HFF-Myc (cell line): Measurements from ENCODE around the gene MPI.

Experiments used
- DNase-seq: peaks from one replicate; pipeline ENCODE4 v3.0.0-alpha.2; 2011; ENCODE audit warnings: low read depth; ENCODE audit errors: extremely low read depth
- H3K4me3 ChIP-seq: replicated peaks from 2 replicates; pipeline ENCODE4 v1.5.1; 2011; ENCODE audit warnings: low read depth, mild to moderate bottlenecking, control low read depth, low read length
- CTCF ChIP-seq: IDR thresholded peaks from 2 replicates; pipeline ENCODE4 v1.5.1; 2012; ENCODE audit warnings: mild to moderate bottlenecking, low read depth, low read length, control low read depth; ENCODE audit errors: missing control alignments

The MPI gene

DNA sequence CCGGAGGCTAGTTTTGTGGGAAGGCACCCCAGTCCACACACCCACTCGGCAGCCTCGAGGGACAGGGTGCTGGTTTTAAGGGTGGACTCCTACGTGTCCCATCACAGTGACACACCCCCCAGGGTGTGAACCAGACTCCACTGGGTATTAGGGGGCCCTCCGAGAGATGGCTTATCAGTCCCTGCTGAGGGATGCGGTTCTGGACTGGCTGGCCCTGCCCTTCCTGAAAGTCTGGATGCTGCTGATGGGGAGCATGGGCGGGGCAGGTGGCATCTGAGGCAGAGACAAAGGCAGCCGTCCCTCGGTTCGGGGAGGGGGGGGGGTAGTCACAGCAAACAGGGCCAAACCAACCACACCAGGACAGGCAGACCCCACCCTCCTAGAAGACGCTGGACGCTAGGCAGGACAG, 45.9 kb upstream of the MPI start:
- H3K4me3 ChIP-seq: peak overlapping the region; percentile 60
- DNase-seq: no peak
- TF ChIP-seq CTCF: no peak

- no peak for DNase-seq
- H3K4me3 ChIP-seq: no peak overlapping the region
- no peak for TF ChIP-seq CTCF
Measured at GRCh38 chr15:74844319-74845207, 45.3 kb upstream of the MPI start.

- DNase-seq: no peak
- no peak overlapping the region for H3K4me3 ChIP-seq
- no peak for TF ChIP-seq CTCF
Measured at GRCh38 chr15:74845208-74845568, 44.7 kb upstream of the MPI start.

- no peak overlapping the region for H3K4me3 ChIP-seq
- no peak for DNase-seq
- no peak for TF ChIP-seq CTCF
Measured at GRCh38 chr15:74845581-74845980, 44.3 kb upstream of the MPI start.

DNA sequence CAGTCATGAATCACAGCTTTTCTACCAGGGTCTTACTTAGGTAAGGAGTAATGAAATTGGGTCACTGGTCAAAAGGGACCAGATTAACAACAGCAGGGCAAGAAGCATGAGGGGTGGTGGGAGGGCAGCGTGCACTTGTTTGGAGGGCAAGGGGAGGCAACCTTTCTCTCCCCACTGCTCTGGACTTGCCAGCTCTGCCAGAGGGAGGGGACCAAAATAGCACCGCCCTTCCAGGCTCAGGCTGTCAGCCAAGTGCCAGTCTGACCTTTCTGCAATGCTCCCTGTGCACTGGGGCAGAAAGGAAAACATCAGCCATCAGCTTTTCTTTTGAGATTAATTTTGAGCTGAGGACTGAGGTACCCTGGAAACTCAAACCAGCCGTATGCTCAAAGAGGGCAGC, 42.4 kb upstream of the MPI start:
- H3K4me3 ChIP-seq: no peak overlapping the region
- DNase-seq: no peak
- TF ChIP-seq CTCF: no peak

GRCh38 chr15:74850393-74850792, 39.4 kb upstream of the MPI start:
- no peak overlapping the region for H3K4me3 ChIP-seq
- no peak for TF ChIP-seq CTCF
- no peak for DNase-seq
